NT2/D1 (cell line): Measurements from ENCODE around the gene FOXP1.

ENCODE experiments used
- YY1 ChIP-seq: IDR thresholded peaks from 2 replicates; pipeline ENCODE4 v1.6.1; 2011; ENCODE audit not compliant: insufficient read length, insufficient read depth
- ZNF274 ChIP-seq: IDR thresholded peaks from 2 replicates; pipeline ENCODE4 v1.6.1; 2011; ENCODE audit warnings: mild to moderate bottlenecking, low read depth, low read length

DNA sequence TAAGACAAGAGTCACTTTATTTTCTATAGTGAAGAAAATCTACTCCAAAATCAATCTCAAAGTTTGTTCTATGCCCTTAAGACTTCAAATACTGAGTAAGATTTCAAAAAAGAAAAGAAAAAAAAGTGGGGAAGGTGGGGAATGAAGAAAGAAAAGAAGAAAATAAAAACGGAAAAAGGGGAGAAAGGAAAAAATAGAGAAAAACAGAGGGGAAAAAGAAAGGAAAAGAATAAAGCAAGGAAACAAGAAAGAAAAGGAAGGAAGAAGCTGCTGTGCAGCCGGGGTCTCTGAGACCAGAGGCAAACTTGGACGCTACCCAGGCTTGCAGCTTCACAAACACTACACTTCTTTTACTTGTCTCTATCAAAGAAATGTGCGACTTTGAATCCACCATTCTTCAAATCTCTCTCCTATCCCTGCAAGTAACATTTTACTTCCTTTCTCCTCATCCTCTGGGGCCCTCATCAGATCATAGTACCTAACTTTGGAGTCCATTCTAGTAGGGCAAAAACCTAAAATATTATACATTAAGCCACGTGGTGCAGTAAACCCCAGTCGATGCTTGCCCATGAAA is 279.8 kb downstream of the FOXP1 start:
- no peak for TF ChIP-seq ZNF274
- TF ChIP-seq YY1, result no peak
